ENCODE results near the gene CCR9.

CCR9 gene

DNA sequence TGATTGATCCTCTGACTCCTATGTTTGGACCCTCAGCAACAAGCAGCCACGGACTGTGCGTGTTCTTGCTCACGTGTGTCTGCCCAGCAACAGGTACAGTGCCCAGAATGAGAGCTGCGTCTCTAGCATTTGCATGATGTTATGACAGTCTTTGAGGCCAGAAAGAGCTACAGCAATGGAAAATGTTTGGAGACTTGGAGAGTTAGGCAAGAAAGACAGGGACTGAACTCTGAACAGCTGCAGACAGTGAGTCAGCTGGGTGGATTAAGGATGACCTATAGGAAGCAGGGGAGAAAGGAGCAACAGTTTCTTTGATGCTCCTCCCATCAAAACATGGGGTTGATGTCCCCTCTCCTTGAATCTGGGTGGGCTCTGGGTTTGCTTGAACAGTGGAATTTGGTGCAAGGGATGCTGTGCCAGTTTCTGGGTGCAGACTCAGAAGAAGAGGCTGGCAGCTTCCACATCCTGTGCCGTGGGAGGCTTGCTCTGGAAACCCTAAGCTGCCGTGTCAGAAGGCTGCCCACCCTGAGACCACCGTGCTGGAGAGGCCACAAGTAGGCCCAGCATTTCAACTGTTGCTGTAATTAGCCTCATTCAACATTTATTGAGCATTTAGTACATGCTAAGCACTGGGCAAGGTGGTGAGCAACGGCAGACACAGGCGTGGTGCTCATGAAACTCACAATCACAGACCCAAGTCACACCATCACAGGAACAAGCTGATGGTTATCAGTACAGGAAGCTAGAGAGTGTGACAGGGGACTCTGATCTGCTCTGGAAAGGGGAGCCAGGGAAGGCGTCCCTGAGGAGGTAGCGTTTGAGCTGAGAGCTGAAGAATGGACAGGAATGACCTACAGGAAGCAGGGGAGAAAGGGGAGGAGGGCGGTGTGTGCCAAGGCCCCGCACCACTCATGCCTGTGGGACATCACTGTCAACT is 21.7 kb downstream of the CCR9 start:
- TF ChIP-seq CTCF (IDR thresholded peaks at IDR 0.05): no peak
- no peak overlapping the region for H3K27ac ChIP-seq
- H3K4me3 ChIP-seq: no peak overlapping the region
- DNase-seq (ENCODE audit: low spot score): no peak

GRCh38 chr3:45908761-45909160 is 22.4 kb downstream of the CCR9 start:
- H3K4me3 ChIP-seq: no peak overlapping the region
- DNase-seq (ENCODE audit: low spot score): no peak
- no peak for TF ChIP-seq CTCF (IDR thresholded peaks at IDR 0.05)
- no peak overlapping the region for H3K27ac ChIP-seq

DNA sequence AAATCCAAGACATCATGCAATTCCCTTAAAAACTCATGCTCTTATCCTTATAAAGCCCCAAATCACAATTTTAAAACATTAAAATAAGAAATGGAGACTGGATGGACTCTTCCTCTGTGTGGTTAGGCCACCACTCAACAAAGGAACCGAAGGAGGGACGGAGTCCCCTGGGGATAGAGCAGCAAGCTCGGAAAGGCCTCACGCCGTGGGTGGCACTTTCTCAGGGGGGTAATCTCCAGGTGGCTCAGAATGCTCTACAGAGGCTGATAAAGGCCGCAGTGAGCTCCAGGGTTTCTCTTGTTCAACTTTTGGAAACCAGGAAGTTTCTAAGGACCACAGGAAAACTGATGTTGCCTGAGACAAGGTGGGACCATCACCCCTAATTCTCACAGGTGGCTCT is 23.2 kb downstream of the CCR9 start:
- H3K27ac ChIP-seq: no peak overlapping the region
- no peak overlapping the region for H3K4me3 ChIP-seq
- DNase-seq (ENCODE audit: low spot score): no peak
- TF ChIP-seq CTCF (IDR thresholded peaks at IDR 0.05): no peak

- no peak overlapping the region for H3K27ac ChIP-seq
- no peak overlapping the region for H3K4me3 ChIP-seq
- DNase-seq (ENCODE audit: low spot score): no peak
- TF ChIP-seq CTCF (IDR thresholded peaks at IDR 0.05): no peak
These were observed 24.5 kb downstream of the CCR9 start for GRCh38 chr3:45910892-45911291.

- Histone ChIP-seq H3K27ac (no peak overlapping the region), H3K4me3 (no peak overlapping the region)
- no peak for TF ChIP-seq CTCF (IDR thresholded peaks at IDR 0.05)
- no peak for DNase-seq (ENCODE audit: low spot score)
These were observed 25.3 kb downstream of the CCR9 start for GRCh38 chr3:45911511-45912226.

DNA sequence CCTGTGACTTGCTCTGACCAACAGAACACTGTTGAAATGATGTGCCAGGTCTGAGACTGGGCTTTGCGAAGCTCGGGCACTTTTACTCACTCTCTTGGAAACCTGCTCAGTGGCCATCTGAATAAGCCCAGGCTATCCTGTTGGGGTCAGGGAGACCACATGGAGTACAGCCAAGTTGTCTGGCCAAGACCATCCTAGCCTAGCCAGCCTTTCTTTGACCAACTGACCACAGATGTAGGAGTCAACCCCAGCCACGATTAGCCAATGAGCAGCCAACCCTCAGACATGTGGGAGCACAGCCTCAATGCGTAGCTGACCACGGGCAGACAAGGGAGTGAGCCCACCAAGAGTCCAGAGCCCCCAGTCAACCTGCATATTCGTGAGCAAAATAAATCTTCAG is 26.1 kb downstream of the CCR9 start:
- DNase-seq (ENCODE audit: low spot score): no peak
- no peak for TF ChIP-seq CTCF (IDR thresholded peaks at IDR 0.05)
- H3K4me3 ChIP-seq: no peak overlapping the region
- H3K27ac ChIP-seq: no peak overlapping the region

Data from coronary artery (tissue), 2 donors.